Tibial nerve (tissue), 4 donors: Measurements from ENCODE around the gene MYL12A.

Source experiments
- EP300 ChIP-seq, 2 donors: sonication (generic); formaldehyde crosslinking; IDR thresholded peaks; one replicate each; pipeline ENCODE4 v1.6.1; 2017; ENCODE audit warnings: antibody characterized with exemption in 2 of 2, mild to moderate bottlenecking in 1 of 2
- POLR2A ChIP-seq, 2 donors: fragments of 450-650 bp; IDR thresholded peaks; one replicate each; pipeline ENCODE4 v1.6.1; 2017; ENCODE audit warnings: antibody characterized with exemption in 2 of 2, mild to moderate bottlenecking in 2 of 2, moderate library complexity in 2 of 2
- TF ChIP-seq, protein P1 (sequence below), 5 experiments: fragments of 200-600 bp in 3 of 5; fragments of 450-650 bp in 2 of 5; sonication (generic) in 3 of 5; IDR thresholded peaks; one replicate each; pipeline ENCODE4 v1.5.1; 2016 to 2019; ENCODE audit warnings: antibody characterized with exemption in 5 of 5, mild to moderate bottlenecking in 3 of 5, moderate library complexity in 2 of 5

DNA sequence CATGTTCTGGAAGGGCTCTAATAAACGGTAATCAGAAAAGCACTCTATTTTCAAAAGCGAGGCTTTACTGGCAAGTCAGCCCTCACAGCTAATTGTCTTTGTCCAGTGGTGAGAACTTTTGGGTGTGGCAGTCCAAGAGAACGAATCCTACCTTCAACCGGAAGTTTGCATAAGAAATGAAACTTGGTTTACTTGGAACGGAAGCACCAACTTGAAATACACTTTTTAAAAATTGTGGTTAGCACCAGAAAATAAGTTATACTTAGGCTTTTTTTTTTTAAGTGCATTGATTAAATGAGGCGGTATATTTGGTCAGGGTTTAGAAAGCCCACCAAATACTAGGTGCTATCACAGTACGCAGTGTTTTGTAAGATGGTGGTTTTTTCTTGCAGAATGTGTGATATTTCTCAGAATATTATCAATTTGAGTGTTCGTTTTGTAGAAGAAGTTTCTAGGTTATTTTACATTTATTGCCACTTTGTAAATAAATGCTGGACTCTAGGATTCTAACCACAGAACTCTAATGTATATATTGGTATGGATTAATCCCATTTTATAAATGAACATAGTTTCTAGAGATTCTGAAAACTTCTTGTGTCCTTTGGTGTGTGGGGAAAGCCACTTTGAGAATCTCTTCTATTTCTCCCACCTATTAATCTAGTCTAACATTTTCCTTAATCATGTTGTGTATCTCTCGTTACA, 1.2 kb downstream of the MYL12A start:
- TF ChIP-seq, protein P1, sequence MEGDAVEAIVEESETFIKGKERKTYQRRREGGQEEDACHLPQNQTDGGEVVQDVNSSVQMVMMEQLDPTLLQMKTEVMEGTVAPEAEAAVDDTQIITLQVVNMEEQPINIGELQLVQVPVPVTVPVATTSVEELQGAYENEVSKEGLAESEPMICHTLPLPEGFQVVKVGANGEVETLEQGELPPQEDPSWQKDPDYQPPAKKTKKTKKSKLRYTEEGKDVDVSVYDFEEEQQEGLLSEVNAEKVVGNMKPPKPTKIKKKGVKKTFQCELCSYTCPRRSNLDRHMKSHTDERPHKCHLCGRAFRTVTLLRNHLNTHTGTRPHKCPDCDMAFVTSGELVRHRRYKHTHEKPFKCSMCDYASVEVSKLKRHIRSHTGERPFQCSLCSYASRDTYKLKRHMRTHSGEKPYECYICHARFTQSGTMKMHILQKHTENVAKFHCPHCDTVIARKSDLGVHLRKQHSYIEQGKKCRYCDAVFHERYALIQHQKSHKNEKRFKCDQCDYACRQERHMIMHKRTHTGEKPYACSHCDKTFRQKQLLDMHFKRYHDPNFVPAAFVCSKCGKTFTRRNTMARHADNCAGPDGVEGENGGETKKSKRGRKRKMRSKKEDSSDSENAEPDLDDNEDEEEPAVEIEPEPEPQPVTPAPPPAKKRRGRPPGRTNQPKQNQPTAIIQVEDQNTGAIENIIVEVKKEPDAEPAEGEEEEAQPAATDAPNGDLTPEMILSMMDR (IDR thresholded peaks at IDR 0.05): no peak
- TF ChIP-seq EP300 (IDR thresholded peaks at IDR 0.05) (no peak), POLR2A (IDR thresholded peaks at IDR 0.05) (no peak)
